ENCODE results near the gene NNMT.

Gene NNMT

GRCh38 chr11:114273071-114273470 is 23.1 kb upstream of the NNMT start:
- TF ChIP-seq ZNF274 (IDR thresholded peaks at IDR 0.05; ENCODE audit: low read depth, low read length): no peak
- no peak overlapping the region for H3K4me3 ChIP-seq (ENCODE audit: low read length)

GRCh38 chr11:114273890-114274635 is 22.1 kb upstream of the NNMT start:
- H3K4me3 ChIP-seq (ENCODE audit: low read length): no peak overlapping the region
- TF ChIP-seq ZNF274 (IDR thresholded peaks at IDR 0.05; ENCODE audit: low read depth, low read length): no peak

- no peak overlapping the region for H3K4me3 ChIP-seq (ENCODE audit: low read length)
- TF ChIP-seq ZNF274 (IDR thresholded peaks at IDR 0.05; ENCODE audit: low read depth, low read length): no peak
Observed at GRCh38 chr11:114274637-114275036, 21.6 kb upstream of the NNMT start.

- H3K4me3 ChIP-seq (ENCODE audit: low read length): no peak overlapping the region
- no peak for TF ChIP-seq ZNF274 (IDR thresholded peaks at IDR 0.05; ENCODE audit: low read depth, low read length)
Observed at GRCh38 chr11:114275280-114275679, 20.9 kb upstream of the NNMT start.

- TF ChIP-seq ZNF274 (IDR thresholded peaks at IDR 0.05; ENCODE audit: low read depth, low read length): no peak
- H3K4me3 ChIP-seq (ENCODE audit: low read length): no peak overlapping the region
Observed at GRCh38 chr11:114276077-114276476, 20.1 kb upstream of the NNMT start.

- TF ChIP-seq ZNF274 (IDR thresholded peaks at IDR 0.05; ENCODE audit: low read depth, low read length): no peak
- H3K4me3 ChIP-seq (ENCODE audit: low read length): no peak overlapping the region
Observed at GRCh38 chr11:114277637-114278341, 18.4 kb upstream of the NNMT start.

GRCh38 chr11:114278342-114279065 is 17.7 kb upstream of the NNMT start:
- H3K4me3 ChIP-seq (ENCODE audit: low read length): no peak overlapping the region
- TF ChIP-seq ZNF274 (IDR thresholded peaks at IDR 0.05; ENCODE audit: low read depth, low read length): no peak

GRCh38 chr11:114279792-114280546 is 16.2 kb upstream of the NNMT start:
- no peak for TF ChIP-seq ZNF274 (IDR thresholded peaks at IDR 0.05; ENCODE audit: low read depth, low read length)
- H3K4me3 ChIP-seq (ENCODE audit: low read length): no peak overlapping the region

- no peak overlapping the region for H3K4me3 ChIP-seq (ENCODE audit: low read length)
- TF ChIP-seq ZNF274 (IDR thresholded peaks at IDR 0.05; ENCODE audit: low read depth, low read length): no peak
Observed at GRCh38 chr11:114280696-114281095, 15.5 kb upstream of the NNMT start.

GRCh38 chr11:114281388-114281956 is 14.7 kb upstream of the NNMT start:
- no peak for TF ChIP-seq ZNF274 (IDR thresholded peaks at IDR 0.05; ENCODE audit: low read depth, low read length)
- no peak overlapping the region for H3K4me3 ChIP-seq (ENCODE audit: low read length)

GRCh38 chr11:114282488-114282887 is 13.7 kb upstream of the NNMT start:
- TF ChIP-seq ZNF274 (IDR thresholded peaks at IDR 0.05; ENCODE audit: low read depth, low read length): no peak
- no peak overlapping the region for H3K4me3 ChIP-seq (ENCODE audit: low read length)

- H3K4me3 ChIP-seq (ENCODE audit: low read length): no peak overlapping the region
- no peak for TF ChIP-seq ZNF274 (IDR thresholded peaks at IDR 0.05; ENCODE audit: low read depth, low read length)
Observed at GRCh38 chr11:114283422-114283821, 12.8 kb upstream of the NNMT start.

- TF ChIP-seq ZNF274 (IDR thresholded peaks at IDR 0.05; ENCODE audit: low read depth, low read length): no peak
- H3K4me3 ChIP-seq (ENCODE audit: low read length): no peak overlapping the region
Observed at GRCh38 chr11:114284021-114284420, 12.2 kb upstream of the NNMT start.

- TF ChIP-seq ZNF274 (IDR thresholded peaks at IDR 0.05; ENCODE audit: low read depth, low read length): no peak
- no peak overlapping the region for H3K4me3 ChIP-seq (ENCODE audit: low read length)
Observed at GRCh38 chr11:114284914-114285313, 11.3 kb upstream of the NNMT start.
